Caco-2 (cell line): ENCODE results near the gene RND2. TPM values are rescaled to one million over a fixed set of nuclear protein-coding genes. Genes with fewer than 3 reads are reported as not detected.

ENCODE experiments used
- BruUV-seq: library from RNA; stranded (reverse); fragments of 400-500 nt; replicated peaks from 2 replicates; lab custom pipeline; 2021; lab: Mats Ljungman, UMichigan
- CTCF ChIA-PET: fragments of 300-600 bp; sonication (Branson Sonifier 250); formaldehyde crosslinking; loops from one replicate; lab custom pipeline; 2022; ENCODE audit warnings: antibody characterized with exemption; lab: Charles Lee
- POLR2A ChIA-PET: fragments of 300-600 bp; sonication (Branson Sonifier 250); formaldehyde crosslinking; loops from one replicate; lab custom pipeline; 2022; ENCODE audit warnings: antibody characterized with exemption; lab: Charles Lee
- DNase-seq, 2 experiments: peaks; one replicate each; pipeline versions ENCODE4 v3.0.0 to v3.0.0-alpha.2; 2020 to 2022
- H3K27me3 ChIP-seq: replicated peaks from 2 replicates; pipeline ENCODE4 v1.6.0; 2011; ENCODE audit warnings: low read length; ENCODE audit not compliant: control insufficient read depth, insufficient read depth
- H3K36me3 ChIP-seq: 2 replicates; pipeline ENCODE4 v1.5.1; 2011; ENCODE audit warnings: low read length; ENCODE audit not compliant: control insufficient read depth, insufficient read depth
- H3K4me1 ChIP-seq: fragments of 250-450 bp; sonication (Bioruptor Pico); 2 replicates; pipeline ENCODE4 v1.5.1; 2020; ENCODE audit warnings: mild to moderate bottlenecking
- H3K4me3 ChIP-seq: 2 replicates; pipeline ENCODE4 v1.5.1; 2011; ENCODE audit warnings: low read depth, mild to moderate bottlenecking, control low read depth, low read length
- H3K9me3 ChIP-seq: fragments of 250-450 bp; sonication (Bioruptor Pico); 2 replicates; pipeline ENCODE4 v1.5.1; 2020; ENCODE audit warnings: mild to moderate bottlenecking, moderate library complexity
- H3K27ac Mint-ChIP-seq: one replicate; pipeline ENCODE4 v1.8.0; 2022; ENCODE audit warnings: mixed read lengths; ENCODE audit not compliant: unreplicated experiment
- H3K27me3 Mint-ChIP-seq: one replicate; pipeline ENCODE4 v1.8.0; 2022; ENCODE audit warnings: mixed read lengths; ENCODE audit not compliant: insufficient read depth, unreplicated experiment
- H3K36me3 Mint-ChIP-seq: one replicate; pipeline ENCODE4 v1.8.0; 2022; ENCODE audit warnings: mild to moderate bottlenecking, mixed read lengths; ENCODE audit not compliant: insufficient read depth, unreplicated experiment
- H3K4me1 Mint-ChIP-seq: one replicate; pipeline ENCODE4 v1.8.0; 2022; ENCODE audit warnings: low read depth, mixed read lengths; ENCODE audit not compliant: unreplicated experiment
- H3K4me3 Mint-ChIP-seq: one replicate; pipeline ENCODE4 v1.8.0; 2022; ENCODE audit warnings: mild to moderate bottlenecking, moderate library complexity, mixed read lengths; ENCODE audit not compliant: unreplicated experiment
- H3K9me3 Mint-ChIP-seq: one replicate; pipeline ENCODE4 v1.8.0; 2022; ENCODE audit warnings: mixed read lengths; ENCODE audit not compliant: unreplicated experiment
- CTCF ChIP-seq, 2 experiments: fragments of 200-600 bp in 1 of 2; IDR thresholded peaks; 1 replicate in 1 of 2; 2 replicates in 1 of 2; pipeline versions ENCODE4 v1.5.1 to v1.8.0; 2011 to 2022; ENCODE audit warnings: antibody characterized with exemption in 1 of 2, control low read depth in 1 of 2, inconsistent platforms in 1 of 2, low read depth in 1 of 2, low read length in 1 of 2, mild to moderate bottlenecking in 1 of 2, moderate library complexity in 1 of 2; ENCODE audit not compliant: insufficient read depth in 1 of 2, severe bottlenecking in 1 of 2, unreplicated experiment in 1 of 2
- intact Hi-C: fragments of 100-400 bp; cut with micrococcal nuclease; formaldehyde crosslinking; loops from one replicate; pipeline ENCODE4 v1.10.0; 2022; ENCODE audit not compliant: unreplicated experiment
- total RNA-seq: library from RNA; stranded (reverse); gene quantifications from 2 replicates; pipeline ENCODE4 v1.2.3, GENCODE V29; 2022

The RND2 gene
- total RNA-seq, 1 experiment from 2014 or later = 1.2 TPM

GRCh38 chr17:43062984-43063638 is 38.1 kb downstream of the RND2 start:
- POLR2A ChIA-PET = no interaction called here
- no peaks in the 10 kb centered on the region for H3K27me3 ChIP-seq
- H3K4me3 Mint-ChIP-seq = no peak overlapping the region
- no peaks in the 10 kb centered on the region for H3K4me1 Mint-ChIP-seq
- CTCF ChIA-PET = no interaction called here
- no peak overlapping the region for H3K27ac Mint-ChIP-seq
- intact Hi-C loops = no loop called here
- no peaks in the 10 kb centered on the region for H3K9me3 Mint-ChIP-seq
- peaks cover 57% of the 10 kb centered on the region for H3K36me3 Mint-ChIP-seq
- TF ChIP-seq CTCF (IDR thresholded peaks at IDR 0.05; ENCODE audit: insufficient read depth in 1 of 2, low read depth in 1 of 2, low read length in 1 of 2, severe bottlenecking in 1 of 2, unreplicated experiment in 1 of 2) = no peak
- no TSS peak for BruUV-seq
- no peak for DNase-seq
- H3K27me3 Mint-ChIP-seq = no peaks in the 10 kb centered on the region
- no peak overlapping the region for H3K4me3 ChIP-seq
- no peaks in the 10 kb centered on the region for H3K36me3 ChIP-seq
- H3K9me3 ChIP-seq = no peaks in the 10 kb centered on the region
- no peaks in the 10 kb centered on the region for H3K4me1 ChIP-seq

GRCh38 chr17:43068570-43069367 is 43.7 kb downstream of the RND2 start:
- no peaks in the 10 kb centered on the region for H3K27me3 Mint-ChIP-seq
- no peaks in the 10 kb centered on the region for H3K4me1 ChIP-seq
- H3K27me3 ChIP-seq = no peaks in the 10 kb centered on the region
- H3K36me3 ChIP-seq = no peaks in the 10 kb centered on the region; the same call in 1 of the 2 replicates
- ChIA-PET POLR2A (interaction anchor here (0.7 kb wide), 1 partner anchor 71 kb away, joined by 9 read pairs; the partner anchor contains the start of gene RPL27), CTCF (interaction anchor here (1.0 kb wide), 1 partner anchor 14 kb away, joined by 3 read pairs; no protein-coding TSS in a partner anchor)
- intact Hi-C loops = no loop called here
- peaks cover 61% of the 10 kb centered on the region for H3K36me3 Mint-ChIP-seq
- TF ChIP-seq CTCF (IDR thresholded peaks at IDR 0.05; ENCODE audit: insufficient read depth in 1 of 2, low read depth in 1 of 2, low read length in 1 of 2, severe bottlenecking in 1 of 2, unreplicated experiment in 1 of 2) = no peak
- H3K27ac Mint-ChIP-seq = peak overlapping the region; percentile 22
- H3K4me3 ChIP-seq = no peak overlapping the region
- H3K4me3 Mint-ChIP-seq = no peak overlapping the region
- H3K9me3 ChIP-seq = no peaks in the 10 kb centered on the region
- no TSS peak for BruUV-seq
- no peaks in the 10 kb centered on the region for H3K9me3 Mint-ChIP-seq
- H3K4me1 Mint-ChIP-seq = peaks cover 8% of the 10 kb centered on the region
- DNase-seq = peak in 1 of 2 experiments; percentile 32

GRCh38 chr17:43069368-43069898 is 44.4 kb downstream of the RND2 start:
- Mint-ChIP-seq H3K4me1 (peaks cover 8% of the 10 kb centered on the region), H3K27me3 (no peaks in the 10 kb centered on the region), H3K27ac (peak overlapping the region; percentile 22), H3K9me3 (no peaks in the 10 kb centered on the region), H3K4me3 (no peak overlapping the region), H3K36me3 (peaks cover 57% of the 10 kb centered on the region)
- no TSS peak for BruUV-seq
- no peak for TF ChIP-seq CTCF (IDR thresholded peaks at IDR 0.05; ENCODE audit: insufficient read depth in 1 of 2, low read depth in 1 of 2, low read length in 1 of 2, severe bottlenecking in 1 of 2, unreplicated experiment in 1 of 2)
- DNase-seq = no peak
- no peaks in the 10 kb centered on the region for H3K27me3 ChIP-seq
- no peaks in the 10 kb centered on the region; the same call in 1 of the 2 replicates for H3K36me3 ChIP-seq
- H3K4me3 ChIP-seq = no peak overlapping the region
- ChIA-PET POLR2A (interaction anchor here (0.7 kb wide), 1 partner anchor 71 kb away, joined by 9 read pairs; the partner anchor contains the start of gene RPL27), CTCF (interaction anchor here (1.0 kb wide), 1 partner anchor 15 kb away, joined by 3 read pairs; no protein-coding TSS in a partner anchor)
- intact Hi-C loops = no loop called here
- H3K9me3 ChIP-seq = no peaks in the 10 kb centered on the region
- no peaks in the 10 kb centered on the region for H3K4me1 ChIP-seq
